ENCODE measurements around the gene HHLA2.

DNA sequence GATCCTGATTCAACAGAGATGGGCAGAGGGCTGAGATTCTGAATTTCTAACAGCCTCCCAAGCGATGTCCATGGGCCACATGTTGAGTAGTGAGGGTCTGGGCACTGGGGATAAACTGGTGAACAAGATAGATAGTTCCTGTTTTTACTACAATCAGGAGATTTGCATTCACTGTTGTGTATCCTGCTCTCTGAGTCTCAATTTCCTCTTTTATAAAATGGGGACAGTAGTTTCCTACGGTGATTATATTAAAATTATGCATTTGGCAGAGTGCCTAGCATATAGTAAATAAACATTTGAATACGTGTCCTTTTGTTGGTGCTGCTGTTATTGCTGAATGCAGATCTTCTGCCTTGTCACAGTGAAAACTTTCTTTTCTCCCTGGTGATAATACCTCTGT is 111.5 kb downstream of the HHLA2 start:
- TF ChIP-seq, protein P1, sequence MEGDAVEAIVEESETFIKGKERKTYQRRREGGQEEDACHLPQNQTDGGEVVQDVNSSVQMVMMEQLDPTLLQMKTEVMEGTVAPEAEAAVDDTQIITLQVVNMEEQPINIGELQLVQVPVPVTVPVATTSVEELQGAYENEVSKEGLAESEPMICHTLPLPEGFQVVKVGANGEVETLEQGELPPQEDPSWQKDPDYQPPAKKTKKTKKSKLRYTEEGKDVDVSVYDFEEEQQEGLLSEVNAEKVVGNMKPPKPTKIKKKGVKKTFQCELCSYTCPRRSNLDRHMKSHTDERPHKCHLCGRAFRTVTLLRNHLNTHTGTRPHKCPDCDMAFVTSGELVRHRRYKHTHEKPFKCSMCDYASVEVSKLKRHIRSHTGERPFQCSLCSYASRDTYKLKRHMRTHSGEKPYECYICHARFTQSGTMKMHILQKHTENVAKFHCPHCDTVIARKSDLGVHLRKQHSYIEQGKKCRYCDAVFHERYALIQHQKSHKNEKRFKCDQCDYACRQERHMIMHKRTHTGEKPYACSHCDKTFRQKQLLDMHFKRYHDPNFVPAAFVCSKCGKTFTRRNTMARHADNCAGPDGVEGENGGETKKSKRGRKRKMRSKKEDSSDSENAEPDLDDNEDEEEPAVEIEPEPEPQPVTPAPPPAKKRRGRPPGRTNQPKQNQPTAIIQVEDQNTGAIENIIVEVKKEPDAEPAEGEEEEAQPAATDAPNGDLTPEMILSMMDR (IDR thresholded peaks at IDR 0.05): no peak
- TF ChIP-seq POLR2AphosphoS5 (IDR thresholded peaks at IDR 0.05): no peak
- no peak for TF ChIP-seq POLR2A (IDR thresholded peaks at IDR 0.05)

Data from sigmoid colon (tissue), 4 donors.